22Rv1 (cell line): ENCODE results near the gene ALPP.
A peak's percentile ranks its signal among the peaks of the same experiment; 100 is the strongest.

Experiments
- H3K27ac ChIP-seq: fragments of 450-650 bp; 2 replicates; pipeline ENCODE4 v1.5.1; 2017
- CTCF ChIP-seq: fragments of 450-650 bp; IDR thresholded peaks from 2 replicates; pipeline ENCODE4 v1.5.1; 2017; ENCODE audit warnings: mild to moderate bottlenecking
- ZFX ChIP-seq: fragments of 450-650 bp; IDR thresholded peaks from 2 replicates; pipeline ENCODE4 v1.6.1; 2017; ENCODE audit warnings: antibody characterized with exemption, borderline replicate concordance

Gene ALPP

GRCh38 chr2:232363784-232364615 lies 14.6 kb upstream of the ALPP start:
- no peak for TF ChIP-seq ZFX
- TF ChIP-seq CTCF, result no peak
- no peak overlapping the region for H3K27ac ChIP-seq

- peak overlapping the region; percentile 93 for H3K27ac ChIP-seq
Measured at GRCh38 chr2:232364806-232365594, 13.6 kb upstream of the ALPP start.

GRCh38 chr2:232365621-232366321 lies 12.8 kb upstream of the ALPP start:
- TF ChIP-seq ZFX (no peak), CTCF (peak; percentile 86)
- peak overlapping the region; percentile 93 for H3K27ac ChIP-seq

GRCh38 chr2:232366461-232366860 lies 12.1 kb upstream of the ALPP start:
- peak overlapping the region; percentile 93 for H3K27ac ChIP-seq

GRCh38 chr2:232367016-232367415 lies 11.5 kb upstream of the ALPP start:
- peak overlapping the region; percentile 93 for H3K27ac ChIP-seq
- TF ChIP-seq CTCF (no peak), ZFX (no peak)

- TF ChIP-seq CTCF (peak; percentile 48), ZFX (no peak)
- peak overlapping the region; percentile 93 for H3K27ac ChIP-seq
Measured at GRCh38 chr2:232367591-232368233, 10.8 kb upstream of the ALPP start.

GRCh38 chr2:232368311-232368731 lies 10.2 kb upstream of the ALPP start:
- TF ChIP-seq ZFX (no peak), CTCF (no peak)
- H3K27ac ChIP-seq, result no peak overlapping the region
